ENCODE results near the gene SLC6A17.

The SLC6A17 gene

DNA sequence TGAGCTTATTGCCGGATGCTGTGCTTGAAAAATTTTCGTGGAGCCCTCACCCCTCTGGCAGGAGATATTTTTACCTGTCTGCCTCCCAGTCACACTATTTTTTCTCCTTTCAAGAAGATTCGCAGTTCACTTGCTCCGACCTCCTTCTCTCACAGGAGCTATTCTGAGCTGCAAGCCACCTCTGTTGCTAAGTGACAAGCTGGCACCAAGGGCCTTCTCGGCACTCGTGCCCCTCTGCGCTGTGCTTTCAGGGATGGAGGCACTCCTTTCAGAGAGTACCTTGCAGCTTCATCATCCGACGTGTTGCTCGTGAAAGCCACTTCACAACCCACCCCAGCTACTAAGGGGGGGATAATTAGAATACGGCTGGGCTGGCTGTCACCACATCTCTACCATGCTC lies 11.6 kb downstream of the SLC6A17 start:
- DNase-seq (ENCODE audit: extremely low read depth, low read depth), result no peak
- TF ChIP-seq, protein P1, sequence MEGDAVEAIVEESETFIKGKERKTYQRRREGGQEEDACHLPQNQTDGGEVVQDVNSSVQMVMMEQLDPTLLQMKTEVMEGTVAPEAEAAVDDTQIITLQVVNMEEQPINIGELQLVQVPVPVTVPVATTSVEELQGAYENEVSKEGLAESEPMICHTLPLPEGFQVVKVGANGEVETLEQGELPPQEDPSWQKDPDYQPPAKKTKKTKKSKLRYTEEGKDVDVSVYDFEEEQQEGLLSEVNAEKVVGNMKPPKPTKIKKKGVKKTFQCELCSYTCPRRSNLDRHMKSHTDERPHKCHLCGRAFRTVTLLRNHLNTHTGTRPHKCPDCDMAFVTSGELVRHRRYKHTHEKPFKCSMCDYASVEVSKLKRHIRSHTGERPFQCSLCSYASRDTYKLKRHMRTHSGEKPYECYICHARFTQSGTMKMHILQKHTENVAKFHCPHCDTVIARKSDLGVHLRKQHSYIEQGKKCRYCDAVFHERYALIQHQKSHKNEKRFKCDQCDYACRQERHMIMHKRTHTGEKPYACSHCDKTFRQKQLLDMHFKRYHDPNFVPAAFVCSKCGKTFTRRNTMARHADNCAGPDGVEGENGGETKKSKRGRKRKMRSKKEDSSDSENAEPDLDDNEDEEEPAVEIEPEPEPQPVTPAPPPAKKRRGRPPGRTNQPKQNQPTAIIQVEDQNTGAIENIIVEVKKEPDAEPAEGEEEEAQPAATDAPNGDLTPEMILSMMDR (IDR thresholded peaks at IDR 0.05; ENCODE audit: low read depth, low read length), result no peak

DNA sequence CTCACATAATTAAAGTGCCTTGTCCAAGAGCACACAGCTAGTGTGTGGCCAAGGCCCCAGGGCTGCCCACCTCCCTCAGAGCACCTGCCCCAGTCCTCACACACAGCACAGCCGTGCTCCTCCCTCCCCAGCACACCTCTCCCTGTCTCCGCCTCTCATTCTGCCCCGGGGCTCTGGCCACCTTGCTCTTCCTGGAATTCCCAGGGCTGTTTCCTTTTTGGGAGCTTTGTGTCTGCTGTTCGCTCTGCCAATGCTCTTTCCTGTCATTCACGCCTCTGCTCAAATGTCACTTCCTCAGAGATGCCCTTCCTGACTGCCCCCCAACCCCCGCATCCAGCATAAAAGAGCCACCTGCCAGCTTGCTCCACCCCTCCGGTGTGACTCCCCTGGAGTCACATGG lies 13.3 kb downstream of the SLC6A17 start:
- TF ChIP-seq, protein P1 (IDR thresholded peaks at IDR 0.05; ENCODE audit: low read depth, low read length), result no peak
- no peak for DNase-seq (ENCODE audit: extremely low read depth, low read depth)

DNA sequence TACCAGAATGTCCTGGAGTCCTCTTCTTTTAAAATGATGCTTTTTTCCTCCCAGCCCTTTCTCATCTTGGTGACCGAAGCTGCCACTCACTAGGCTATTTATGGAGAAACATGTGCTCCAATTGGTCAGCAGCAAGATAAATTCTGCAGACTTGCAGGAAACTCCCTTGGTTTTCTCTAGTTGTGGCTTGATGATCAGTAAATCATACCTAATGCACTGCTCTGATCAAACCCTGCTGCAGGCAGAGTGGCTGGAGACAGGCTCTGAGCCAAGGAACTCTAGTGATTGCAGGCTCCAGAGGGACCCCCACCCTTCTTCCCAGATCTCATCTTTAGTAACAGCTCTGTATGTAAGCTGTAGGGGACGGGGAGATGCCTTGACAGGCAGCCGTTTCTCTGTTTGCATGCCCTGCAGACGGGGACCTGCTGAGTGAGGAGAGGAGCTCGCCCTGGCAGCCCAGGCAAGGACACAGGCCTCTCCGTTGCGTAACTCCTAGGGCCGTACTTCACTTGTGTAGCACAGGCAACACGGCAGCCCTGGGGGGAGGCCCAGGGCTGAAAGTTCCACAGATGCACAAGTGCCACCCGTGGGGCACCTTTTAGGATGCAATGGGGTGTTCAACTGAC lies 14.5 kb downstream of the SLC6A17 start:
- no peak for DNase-seq (ENCODE audit: extremely low read depth, low read depth)
- TF ChIP-seq, protein P1 (IDR thresholded peaks at IDR 0.05; ENCODE audit: low read depth, low read length), result no peak

DNA sequence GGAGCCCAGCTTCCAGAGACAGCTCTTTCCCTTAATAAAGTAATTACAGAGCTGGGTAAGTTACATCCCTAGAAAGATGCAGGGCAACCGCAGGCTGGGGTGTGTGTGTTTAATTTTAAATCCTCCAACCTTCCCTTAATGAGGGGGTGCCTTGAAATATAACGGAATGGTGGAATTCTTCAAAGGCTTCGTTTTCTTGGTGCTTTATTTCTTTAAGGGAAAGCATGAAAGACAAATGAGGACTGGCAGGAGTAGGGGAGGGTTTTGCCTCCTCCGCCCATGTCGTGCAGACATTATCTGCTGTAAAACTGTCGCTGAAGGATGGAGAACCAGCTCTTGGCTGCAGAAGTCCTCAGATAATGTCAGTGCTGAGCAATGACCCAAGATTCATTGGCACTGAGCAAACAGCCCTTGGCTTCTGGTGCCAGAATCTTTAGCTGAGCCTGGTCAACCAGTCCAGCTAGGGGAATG lies 15.5 kb downstream of the SLC6A17 start:
- TF ChIP-seq, protein P1 (IDR thresholded peaks at IDR 0.05; ENCODE audit: low read depth, low read length), result no peak
- DNase-seq (ENCODE audit: extremely low read depth, low read depth), result no peak

DNA sequence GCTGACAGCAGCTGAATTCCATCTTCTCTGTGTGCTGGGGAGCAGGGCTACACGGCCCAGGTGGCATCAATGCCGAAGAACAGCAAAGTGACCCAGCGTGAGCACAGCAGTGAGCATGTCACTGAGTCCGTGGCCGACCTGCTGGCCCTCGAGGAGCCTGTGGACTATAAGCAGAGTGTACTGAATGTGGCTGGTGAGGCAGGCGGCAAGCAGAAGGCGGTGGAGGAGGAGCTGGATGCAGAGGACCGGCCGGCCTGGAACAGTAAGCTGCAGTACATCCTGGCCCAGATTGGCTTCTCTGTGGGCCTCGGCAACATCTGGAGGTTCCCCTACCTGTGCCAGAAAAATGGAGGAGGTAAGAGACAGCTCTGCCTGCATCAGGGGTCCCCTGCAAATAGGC lies 16.6 kb downstream of the SLC6A17 start:
- TF ChIP-seq, protein P1 (IDR thresholded peaks at IDR 0.05; ENCODE audit: low read depth, low read length), result no peak
- DNase-seq (ENCODE audit: extremely low read depth, low read depth), result no peak

DNA sequence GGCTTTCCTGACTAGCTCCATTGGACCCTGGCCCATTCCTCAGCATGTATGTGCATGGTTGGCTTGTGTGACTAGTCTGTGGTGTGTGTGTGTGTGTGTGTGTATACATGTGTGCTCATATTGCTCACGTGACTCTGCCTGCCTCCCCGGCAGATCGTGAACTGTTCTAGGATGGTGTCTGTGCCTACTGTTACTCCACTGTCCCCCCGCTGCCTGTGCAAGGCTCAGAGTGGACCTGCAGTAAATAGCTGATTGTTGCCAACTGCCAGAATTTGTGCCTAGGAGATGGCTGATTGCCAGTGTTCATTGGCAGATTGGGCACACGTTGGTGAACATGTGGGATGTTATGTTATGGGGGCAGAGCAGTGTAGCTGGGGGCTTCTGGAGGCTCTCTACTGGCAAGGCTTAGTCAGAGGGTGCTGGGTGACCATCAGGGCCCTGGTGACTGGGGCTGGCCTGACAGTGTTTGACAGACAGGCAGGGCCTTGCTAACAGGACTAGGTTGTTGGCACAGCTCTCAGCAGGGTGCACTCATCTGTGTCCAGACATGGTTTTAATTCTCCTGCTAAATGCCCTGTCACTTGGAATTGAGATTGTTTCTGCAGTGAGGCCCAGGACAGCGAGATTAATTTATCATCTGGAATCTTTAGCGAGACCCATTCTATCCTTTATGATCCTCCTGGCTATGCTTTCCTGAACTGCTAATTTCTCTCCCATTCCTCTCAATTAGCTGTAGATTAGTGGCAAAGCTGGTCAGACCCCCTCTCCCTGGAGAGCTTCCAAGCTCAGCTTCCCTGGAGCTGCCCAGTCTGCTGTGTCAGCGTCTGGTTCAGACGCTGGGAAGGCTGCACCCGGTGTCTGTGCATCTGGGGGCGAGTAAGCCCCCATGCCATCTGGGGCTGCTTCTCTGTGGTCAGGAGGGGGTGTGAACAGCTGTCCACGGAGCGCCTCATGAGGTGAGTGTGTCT lies 20.8 kb downstream of the SLC6A17 start:
- DNase-seq (ENCODE audit: extremely low read depth, low read depth), result no peak
- TF ChIP-seq, protein P1 (IDR thresholded peaks at IDR 0.05; ENCODE audit: low read depth, low read length), result no peak

DNA sequence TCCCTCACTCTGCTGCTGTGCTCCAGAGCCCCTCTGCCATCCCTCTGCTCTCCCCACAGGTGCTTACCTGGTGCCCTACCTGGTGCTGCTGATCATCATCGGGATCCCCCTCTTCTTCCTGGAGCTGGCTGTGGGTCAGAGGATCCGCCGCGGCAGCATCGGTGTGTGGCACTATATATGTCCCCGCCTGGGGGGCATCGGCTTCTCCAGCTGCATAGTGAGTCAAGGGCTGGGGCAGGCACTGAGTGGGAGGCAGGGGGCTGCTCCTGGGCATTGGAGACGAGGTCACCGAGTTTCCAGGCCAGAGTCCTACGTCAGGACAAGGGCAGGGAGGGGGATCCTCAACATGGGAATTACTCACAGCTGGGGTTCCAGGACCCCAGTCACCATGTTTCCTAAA lies 21.7 kb downstream of the SLC6A17 start:
- TF ChIP-seq, protein P1 (IDR thresholded peaks at IDR 0.05; ENCODE audit: low read depth, low read length), result no peak
- DNase-seq (ENCODE audit: extremely low read depth, low read depth), result no peak
